Measurements from ENCODE around the gene EEF1G. TPM values are rescaled to one million over a fixed set of nuclear protein-coding genes. Genes with fewer than 3 reads are reported as not detected.

The EEF1G gene
- total and polyA plus RNA-seq, 9 of the 15 experiments (the other 6 are each of a cell fraction or from before 2014, with no cell fraction given): 985 to 2,349 (median 2,035) TPM

GRCh38 chr11:62601122-62601371 lies 27.4 kb upstream of the EEF1G start (continued):
- TF ChIP-seq, protein P1, sequence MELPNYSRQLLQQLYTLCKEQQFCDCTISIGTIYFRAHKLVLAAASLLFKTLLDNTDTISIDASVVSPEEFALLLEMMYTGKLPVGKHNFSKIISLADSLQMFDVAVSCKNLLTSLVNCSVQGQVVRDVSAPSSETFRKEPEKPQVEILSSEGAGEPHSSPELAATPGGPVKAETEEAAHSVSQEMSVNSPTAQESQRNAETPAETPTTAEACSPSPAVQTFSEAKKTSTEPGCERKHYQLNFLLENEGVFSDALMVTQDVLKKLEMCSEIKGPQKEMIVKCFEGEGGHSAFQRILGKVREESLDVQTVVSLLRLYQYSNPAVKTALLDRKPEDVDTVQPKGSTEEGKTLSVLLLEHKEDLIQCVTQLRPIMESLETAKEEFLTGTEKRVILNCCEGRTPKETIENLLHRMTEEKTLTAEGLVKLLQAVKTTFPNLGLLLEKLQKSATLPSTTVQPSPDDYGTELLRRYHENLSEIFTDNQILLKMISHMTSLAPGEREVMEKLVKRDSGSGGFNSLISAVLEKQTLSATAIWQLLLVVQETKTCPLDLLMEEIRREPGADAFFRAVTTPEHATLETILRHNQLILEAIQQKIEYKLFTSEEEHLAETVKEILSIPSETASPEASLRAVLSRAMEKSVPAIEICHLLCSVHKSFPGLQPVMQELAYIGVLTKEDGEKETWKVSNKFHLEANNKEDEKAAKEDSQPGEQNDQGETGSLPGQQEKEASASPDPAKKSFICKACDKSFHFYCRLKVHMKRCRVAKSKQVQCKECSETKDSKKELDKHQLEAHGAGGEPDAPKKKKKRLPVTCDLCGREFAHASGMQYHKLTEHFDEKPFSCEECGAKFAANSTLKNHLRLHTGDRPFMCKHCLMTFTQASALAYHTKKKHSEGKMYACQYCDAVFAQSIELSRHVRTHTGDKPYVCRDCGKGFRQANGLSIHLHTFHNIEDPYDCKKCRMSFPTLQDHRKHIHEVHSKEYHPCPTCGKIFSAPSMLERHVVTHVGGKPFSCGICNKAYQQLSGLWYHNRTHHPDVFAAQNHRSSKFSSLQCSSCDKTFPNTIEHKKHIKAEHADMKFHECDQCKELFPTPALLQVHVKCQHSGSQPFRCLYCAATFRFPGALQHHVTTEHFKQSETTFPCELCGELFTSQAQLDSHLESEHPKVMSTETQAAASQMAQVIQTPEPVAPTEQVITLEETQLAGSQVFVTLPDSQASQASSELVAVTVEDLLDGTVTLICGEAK (IDR thresholded peaks at IDR 0.05): peak; percentile 83
- TF ChIP-seq, protein P1 (CRISPR knock-in tag; IDR thresholded peaks at IDR 0.05): no peak
- no peak for TF ChIP-seq RAD21 (CRISPR knock-in tag; conservative IDR thresholded peaks at IDR 0.05 in 1 of 2, IDR thresholded peaks at IDR 0.05 in 1 of 2)
- TF ChIP-seq, protein P2, sequence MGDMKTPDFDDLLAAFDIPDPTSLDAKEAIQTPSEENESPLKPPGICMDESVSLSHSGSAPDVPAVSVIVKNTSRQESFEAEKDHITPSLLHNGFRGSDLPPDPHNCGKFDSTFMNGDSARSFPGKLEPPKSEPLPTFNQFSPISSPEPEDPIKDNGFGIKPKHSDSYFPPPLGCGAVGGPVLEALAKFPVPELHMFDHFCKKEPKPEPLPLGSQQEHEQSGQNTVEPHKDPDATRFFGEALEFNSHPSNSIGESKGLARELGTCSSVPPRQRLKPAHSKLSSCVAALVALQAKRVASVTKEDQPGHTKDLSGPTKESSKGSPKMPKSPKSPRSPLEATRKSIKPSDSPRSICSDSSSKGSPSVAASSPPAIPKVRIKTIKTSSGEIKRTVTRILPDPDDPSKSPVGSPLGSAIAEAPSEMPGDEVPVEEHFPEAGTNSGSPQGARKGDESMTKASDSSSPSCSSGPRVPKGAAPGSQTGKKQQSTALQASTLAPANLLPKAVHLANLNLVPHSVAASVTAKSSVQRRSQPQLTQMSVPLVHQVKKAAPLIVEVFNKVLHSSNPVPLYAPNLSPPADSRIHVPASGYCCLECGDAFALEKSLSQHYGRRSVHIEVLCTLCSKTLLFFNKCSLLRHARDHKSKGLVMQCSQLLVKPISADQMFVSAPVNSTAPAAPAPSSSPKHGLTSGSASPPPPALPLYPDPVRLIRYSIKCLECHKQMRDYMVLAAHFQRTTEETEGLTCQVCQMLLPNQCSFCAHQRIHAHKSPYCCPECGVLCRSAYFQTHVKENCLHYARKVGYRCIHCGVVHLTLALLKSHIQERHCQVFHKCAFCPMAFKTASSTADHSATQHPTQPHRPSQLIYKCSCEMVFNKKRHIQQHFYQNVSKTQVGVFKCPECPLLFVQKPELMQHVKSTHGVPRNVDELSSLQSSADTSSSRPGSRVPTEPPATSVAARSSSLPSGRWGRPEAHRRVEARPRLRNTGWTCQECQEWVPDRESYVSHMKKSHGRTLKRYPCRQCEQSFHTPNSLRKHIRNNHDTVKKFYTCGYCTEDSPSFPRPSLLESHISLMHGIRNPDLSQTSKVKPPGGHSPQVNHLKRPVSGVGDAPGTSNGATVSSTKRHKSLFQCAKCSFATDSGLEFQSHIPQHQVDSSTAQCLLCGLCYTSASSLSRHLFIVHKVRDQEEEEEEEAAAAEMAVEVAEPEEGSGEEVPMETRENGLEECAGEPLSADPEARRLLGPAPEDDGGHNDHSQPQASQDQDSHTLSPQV (IDR thresholded peaks at IDR 0.05): no peak
- TF ChIP-seq ZNF431 (CRISPR knock-in tag; IDR thresholded peaks at IDR 0.05): 0 out of 2 replicates have a peak, but pooled peaks have one; percentile 19
- TF ChIP-seq NCOA6 (IDR thresholded peaks at IDR 0.05): 0 out of 2 replicates have a peak, but pooled peaks have one; percentile 63
- peak; percentile 38 to 54; a peak in 1 of 4 replicates for TF ChIP-seq MNT (conservative IDR thresholded peaks at IDR 0.05)
- TF ChIP-seq, protein P3, sequence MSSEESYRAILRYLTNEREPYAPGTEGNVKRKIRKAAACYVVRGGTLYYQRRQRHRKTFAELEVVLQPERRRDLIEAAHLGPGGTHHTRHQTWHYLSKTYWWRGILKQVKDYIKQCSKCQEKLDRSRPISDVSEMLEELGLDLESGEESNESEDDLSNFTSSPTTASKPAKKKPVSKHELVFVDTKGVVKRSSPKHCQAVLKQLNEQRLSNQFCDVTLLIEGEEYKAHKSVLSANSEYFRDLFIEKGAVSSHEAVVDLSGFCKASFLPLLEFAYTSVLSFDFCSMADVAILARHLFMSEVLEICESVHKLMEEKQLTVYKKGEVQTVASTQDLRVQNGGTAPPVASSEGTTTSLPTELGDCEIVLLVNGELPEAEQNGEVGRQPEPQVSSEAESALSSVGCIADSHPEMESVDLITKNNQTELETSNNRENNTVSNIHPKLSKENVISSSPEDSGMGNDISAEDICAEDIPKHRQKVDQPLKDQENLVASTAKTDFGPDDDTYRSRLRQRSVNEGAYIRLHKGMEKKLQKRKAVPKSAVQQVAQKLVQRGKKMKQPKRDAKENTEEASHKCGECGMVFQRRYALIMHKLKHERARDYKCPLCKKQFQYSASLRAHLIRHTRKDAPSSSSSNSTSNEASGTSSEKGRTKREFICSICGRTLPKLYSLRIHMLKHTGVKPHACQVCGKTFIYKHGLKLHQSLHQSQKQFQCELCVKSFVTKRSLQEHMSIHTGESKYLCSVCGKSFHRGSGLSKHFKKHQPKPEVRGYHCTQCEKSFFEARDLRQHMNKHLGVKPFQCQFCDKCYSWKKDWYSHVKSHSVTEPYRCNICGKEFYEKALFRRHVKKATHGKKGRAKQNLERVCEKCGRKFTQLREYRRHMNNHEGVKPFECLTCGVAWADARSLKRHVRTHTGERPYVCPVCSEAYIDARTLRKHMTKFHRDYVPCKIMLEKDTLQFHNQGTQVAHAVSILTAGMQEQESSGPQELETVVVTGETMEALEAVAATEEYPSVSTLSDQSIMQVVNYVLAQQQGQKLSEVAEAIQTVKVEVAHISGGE (CRISPR knock-in tag; IDR thresholded peaks at IDR 0.05): peak in 2 of 3 experiments; percentile 22 to 85; a peak in 1 of 6 replicates

All from K562 (cell line).